HTR-8/SVneo (cell line): Measurements from ENCODE around the gene PMAIP1.

Source experiments
- DNase-seq: peaks from one replicate; pipeline ENCODE4 v3.0.0; 2011; ENCODE audit warnings: low spot score, mixed read lengths; ENCODE audit not compliant: insufficient read length
- FAIRE-seq: peaks from 2 replicates; lab custom pipeline; 2011; peaks lifted over from hg19 to GRCh38; lab: Jason Lieb, UNC

The PMAIP1 gene

GRCh38 chr18:59942601-59943000 is 42.8 kb downstream of the PMAIP1 start:
- DNase-seq (no peak), FAIRE-seq (no peak)

GRCh38 chr18:59945544-59945943 is 45.7 kb downstream of the PMAIP1 start:
- DNase-seq = no peak
- FAIRE-seq = no peak

DNA sequence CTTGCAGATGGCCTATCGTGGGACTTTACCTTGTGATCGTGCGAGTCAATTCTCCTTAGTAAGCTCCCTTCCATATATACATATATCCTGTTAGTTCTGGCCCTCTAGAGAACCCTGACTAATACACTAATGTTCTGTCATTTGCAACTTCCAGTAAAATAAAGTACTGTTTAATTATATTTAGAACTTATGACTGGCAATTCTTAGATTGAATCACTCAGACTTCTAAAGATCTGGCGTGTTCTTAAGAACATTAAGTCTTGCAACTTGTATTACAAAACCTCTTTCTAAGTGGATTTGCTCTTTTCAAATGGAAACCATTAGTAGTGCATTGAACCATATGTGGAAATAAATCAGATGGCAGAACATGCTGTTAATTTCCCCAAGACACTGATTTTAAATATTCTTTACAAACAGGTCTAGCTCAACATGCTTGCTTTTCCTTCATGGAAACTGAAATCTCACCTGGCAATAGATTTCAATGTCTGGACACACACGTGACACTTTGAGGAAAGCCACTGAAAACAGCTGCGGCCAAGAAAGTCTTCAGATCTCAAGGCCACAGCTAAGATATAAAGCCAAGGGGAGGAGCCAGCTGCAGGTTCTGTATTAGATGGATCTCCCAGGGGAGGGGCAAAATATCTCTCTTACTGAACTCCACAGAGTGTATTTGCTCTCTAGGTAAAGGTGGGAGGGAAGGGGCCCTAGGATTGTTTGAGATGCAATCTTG is 50.6 kb downstream of the PMAIP1 start:
- FAIRE-seq = no peak

DNA sequence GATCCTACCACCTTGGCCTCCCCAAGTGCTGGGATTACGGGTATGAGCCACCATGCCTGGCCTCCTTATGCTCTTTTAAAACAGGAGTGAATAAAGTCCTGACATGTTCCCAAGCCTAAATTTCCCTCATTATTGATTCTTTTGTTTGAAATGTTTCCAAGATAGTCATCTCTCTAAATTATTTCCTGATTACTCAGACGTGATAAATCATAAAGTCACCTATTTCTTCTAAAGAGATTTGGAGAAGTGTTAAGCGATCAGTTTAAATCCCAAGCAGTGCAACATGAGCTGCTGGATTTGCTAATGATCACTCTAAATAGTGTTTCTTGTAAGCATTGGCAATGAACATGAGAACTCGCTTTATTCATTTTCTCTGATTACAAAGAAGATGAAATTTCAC is 51.8 kb downstream of the PMAIP1 start:
- DNase-seq (no peak), FAIRE-seq (no peak)

More for the DNA sequence above, 50.6 kb downstream of the PMAIP1 start:
- DNase-seq = no peak

- FAIRE-seq = no peak
- no peak for DNase-seq
Measured at GRCh38 chr18:59952283-59953007, 52.6 kb downstream of the PMAIP1 start.
